AG09319 (cell line): ENCODE measurements around the gene TMCC1.
"Not testable (repeated sequence)": the region's sequence is repeated elsewhere in the genome, so short reads cannot be mapped to it uniquely, and the experiment has no call there.

Experiments
- DNase-seq: peaks from one replicate; pipeline ENCODE4 v3.0.0-alpha.2; 2010; ENCODE audit warnings: low read depth; ENCODE audit errors: extremely low read depth
- TF ChIP-seq, protein P1 (sequence below): IDR thresholded peaks from 2 replicates; pipeline ENCODE4 v1.5.1; 2011; ENCODE audit warnings: low read depth, mild to moderate bottlenecking, inconsistent platforms, low read length, moderate library complexity

Gene TMCC1

DNA sequence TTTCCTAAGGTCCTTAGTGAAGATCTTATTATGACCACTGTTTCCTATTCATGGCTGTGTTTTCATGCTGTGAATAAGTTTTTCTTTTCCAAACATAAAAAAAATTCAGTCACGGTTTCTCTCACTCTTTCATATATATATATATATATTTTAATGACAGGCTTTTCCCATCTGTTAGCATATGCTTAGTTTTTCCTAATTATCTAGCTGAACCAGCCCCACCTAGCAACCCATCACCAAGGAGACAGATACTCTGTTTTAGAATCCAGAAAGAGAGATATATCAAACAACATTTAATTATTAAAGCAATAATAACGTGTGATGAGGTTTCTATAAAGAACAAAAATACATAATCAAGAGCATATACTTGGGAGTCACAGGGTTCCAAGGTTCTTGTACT lies 58.3 kb downstream of the TMCC1 start:
- no peak for DNase-seq
- TF ChIP-seq, protein P1, sequence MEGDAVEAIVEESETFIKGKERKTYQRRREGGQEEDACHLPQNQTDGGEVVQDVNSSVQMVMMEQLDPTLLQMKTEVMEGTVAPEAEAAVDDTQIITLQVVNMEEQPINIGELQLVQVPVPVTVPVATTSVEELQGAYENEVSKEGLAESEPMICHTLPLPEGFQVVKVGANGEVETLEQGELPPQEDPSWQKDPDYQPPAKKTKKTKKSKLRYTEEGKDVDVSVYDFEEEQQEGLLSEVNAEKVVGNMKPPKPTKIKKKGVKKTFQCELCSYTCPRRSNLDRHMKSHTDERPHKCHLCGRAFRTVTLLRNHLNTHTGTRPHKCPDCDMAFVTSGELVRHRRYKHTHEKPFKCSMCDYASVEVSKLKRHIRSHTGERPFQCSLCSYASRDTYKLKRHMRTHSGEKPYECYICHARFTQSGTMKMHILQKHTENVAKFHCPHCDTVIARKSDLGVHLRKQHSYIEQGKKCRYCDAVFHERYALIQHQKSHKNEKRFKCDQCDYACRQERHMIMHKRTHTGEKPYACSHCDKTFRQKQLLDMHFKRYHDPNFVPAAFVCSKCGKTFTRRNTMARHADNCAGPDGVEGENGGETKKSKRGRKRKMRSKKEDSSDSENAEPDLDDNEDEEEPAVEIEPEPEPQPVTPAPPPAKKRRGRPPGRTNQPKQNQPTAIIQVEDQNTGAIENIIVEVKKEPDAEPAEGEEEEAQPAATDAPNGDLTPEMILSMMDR, result no peak

- TF ChIP-seq, protein P1, result no peak
- DNase-seq, result no peak
These were observed 58.9 kb downstream of the TMCC1 start for GRCh38 chr3:129834580-129834979.

DNA sequence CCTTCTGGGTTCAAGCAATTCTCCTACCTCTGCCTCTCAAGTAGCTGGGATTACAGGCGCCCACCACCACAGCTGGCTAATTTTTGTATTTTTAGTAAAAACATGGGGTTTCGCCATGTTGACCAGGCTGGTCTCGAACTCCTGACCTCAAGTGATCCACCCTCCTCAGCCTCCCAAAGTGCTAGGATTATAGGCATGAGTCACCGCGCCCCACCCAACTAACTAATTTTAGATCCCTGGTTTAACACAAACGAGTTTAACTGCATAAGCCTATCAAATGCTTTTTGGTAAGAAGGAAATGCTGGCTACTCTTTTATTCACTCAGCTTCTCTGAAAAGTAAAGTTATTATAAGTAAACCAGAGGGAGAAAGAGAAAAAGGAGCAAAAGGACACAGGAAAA lies 61.6 kb downstream of the TMCC1 start:
- DNase-seq, result not testable (repeated sequence)

GRCh38 chr3:129831503-129831902 lies 62.0 kb downstream of the TMCC1 start:
- DNase-seq, result no peak
- TF ChIP-seq, protein P1, result no peak

GRCh38 chr3:129829640-129830039 lies 63.9 kb downstream of the TMCC1 start:
- TF ChIP-seq, protein P1, result peak; percentile 67
- DNase-seq, result peak; percentile 77

DNA sequence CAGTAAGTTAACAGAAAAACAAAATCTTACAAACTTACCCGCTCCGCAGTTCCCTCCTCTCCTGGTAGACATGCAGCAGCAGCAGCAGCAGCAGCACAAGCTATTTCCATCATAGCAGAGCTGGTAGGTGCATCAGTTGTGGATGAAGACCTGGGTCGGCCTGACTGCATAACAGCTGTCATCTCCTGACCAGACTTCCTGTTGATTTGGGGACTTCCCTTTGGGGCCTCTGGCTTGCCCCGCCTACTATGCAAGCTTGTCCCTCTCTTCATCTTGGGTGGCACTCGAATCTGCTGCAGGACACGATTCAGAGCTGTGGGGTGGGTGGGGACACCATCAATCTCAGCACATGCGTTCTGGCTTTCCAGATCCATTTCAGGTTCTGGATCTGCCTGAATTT lies 65.7 kb downstream of the TMCC1 start:
- TF ChIP-seq, protein P1, result no peak
- no peak for DNase-seq

DNA sequence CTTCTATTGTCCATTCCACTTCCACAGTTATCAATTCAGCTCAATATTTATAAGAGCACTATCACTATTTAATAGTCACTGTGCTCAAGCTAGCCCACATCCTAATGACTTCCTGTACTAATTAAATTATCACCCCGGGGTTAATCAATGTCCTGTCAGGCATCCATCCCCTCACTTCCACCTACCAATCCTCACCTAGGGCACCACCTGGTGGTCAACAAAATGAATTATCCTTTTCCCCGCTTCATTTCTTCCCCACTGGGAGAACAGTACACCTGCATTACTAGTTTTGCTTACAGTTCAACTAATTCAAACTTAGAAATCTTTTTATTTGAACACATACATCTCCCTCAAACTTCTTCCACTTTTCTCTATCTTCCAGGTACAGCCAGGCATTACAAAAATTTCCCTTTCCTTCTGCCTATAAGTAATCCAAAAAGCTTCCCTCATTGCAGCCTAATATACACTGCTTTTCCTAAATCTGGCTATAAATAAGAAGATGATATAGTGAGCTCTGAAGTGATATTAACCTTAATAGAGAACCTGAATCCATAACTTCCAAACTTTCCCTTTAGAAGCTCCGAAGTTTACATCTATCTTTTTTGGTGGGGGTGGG lies 68.5 kb downstream of the TMCC1 start:
- no peak for DNase-seq

More for the DNA sequence above, 68.5 kb downstream of the TMCC1 start:
- TF ChIP-seq, protein P1, result peak; percentile 58
